Measurements from ENCODE around the gene ANKRD34A. TPM values are rescaled to one million over a fixed set of nuclear protein-coding genes. Genes with fewer than 3 reads are reported as not detected.

ANKRD34A gene
- polyA plus RNA-seq, 1 donor from 2014 or later, result 1.7 TPM

DNA sequence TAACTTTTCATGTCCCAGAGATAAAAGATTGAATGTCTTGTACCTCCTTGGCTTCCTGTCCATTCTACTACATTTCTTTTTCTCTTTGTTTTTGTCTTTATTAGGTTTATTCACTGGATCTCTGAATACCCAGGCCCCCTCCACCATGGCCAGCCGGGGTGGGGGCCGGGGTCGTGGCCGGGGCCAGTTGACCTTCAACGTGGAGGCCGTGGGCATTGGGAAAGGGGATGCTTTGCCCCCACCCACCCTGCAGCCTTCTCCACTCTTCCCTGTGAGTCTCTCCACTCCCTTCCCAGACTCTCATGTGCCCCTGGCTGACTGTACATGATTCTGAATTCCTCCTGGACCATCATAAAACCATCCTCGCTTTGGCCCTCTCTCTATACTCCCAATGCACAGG, 10.3 kb upstream of the ANKRD34A start:
- H3K4me3 ChIP-seq (ENCODE audit: low read length), result no peak overlapping the region
- TF ChIP-seq MXI1 (conservative IDR thresholded peaks at IDR 0.05; ENCODE audit: poor library complexity, severe bottlenecking), result no peak
- no peak for TF ChIP-seq EP300 (conservative IDR thresholded peaks at IDR 0.05; ENCODE audit: poor library complexity, severe bottlenecking)
- TF ChIP-seq RAD21 (conservative IDR thresholded peaks at IDR 0.05), result no peak
- no peak for TF ChIP-seq TAF1 (IDR thresholded peaks at IDR 0.05; ENCODE audit: low read depth)
- TF ChIP-seq SMC3 (conservative IDR thresholded peaks at IDR 0.05; ENCODE audit: poor library complexity), result no peak
- TF ChIP-seq, protein P1, sequence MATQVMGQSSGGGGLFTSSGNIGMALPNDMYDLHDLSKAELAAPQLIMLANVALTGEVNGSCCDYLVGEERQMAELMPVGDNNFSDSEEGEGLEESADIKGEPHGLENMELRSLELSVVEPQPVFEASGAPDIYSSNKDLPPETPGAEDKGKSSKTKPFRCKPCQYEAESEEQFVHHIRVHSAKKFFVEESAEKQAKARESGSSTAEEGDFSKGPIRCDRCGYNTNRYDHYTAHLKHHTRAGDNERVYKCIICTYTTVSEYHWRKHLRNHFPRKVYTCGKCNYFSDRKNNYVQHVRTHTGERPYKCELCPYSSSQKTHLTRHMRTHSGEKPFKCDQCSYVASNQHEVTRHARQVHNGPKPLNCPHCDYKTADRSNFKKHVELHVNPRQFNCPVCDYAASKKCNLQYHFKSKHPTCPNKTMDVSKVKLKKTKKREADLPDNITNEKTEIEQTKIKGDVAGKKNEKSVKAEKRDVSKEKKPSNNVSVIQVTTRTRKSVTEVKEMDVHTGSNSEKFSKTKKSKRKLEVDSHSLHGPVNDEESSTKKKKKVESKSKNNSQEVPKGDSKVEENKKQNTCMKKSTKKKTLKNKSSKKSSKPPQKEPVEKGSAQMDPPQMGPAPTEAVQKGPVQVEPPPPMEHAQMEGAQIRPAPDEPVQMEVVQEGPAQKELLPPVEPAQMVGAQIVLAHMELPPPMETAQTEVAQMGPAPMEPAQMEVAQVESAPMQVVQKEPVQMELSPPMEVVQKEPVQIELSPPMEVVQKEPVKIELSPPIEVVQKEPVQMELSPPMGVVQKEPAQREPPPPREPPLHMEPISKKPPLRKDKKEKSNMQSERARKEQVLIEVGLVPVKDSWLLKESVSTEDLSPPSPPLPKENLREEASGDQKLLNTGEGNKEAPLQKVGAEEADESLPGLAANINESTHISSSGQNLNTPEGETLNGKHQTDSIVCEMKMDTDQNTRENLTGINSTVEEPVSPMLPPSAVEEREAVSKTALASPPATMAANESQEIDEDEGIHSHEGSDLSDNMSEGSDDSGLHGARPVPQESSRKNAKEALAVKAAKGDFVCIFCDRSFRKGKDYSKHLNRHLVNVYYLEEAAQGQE (IDR thresholded peaks at IDR 0.05; ENCODE audit: borderline replicate concordance), result no peak
- no peak for TF ChIP-seq EZH2 (IDR thresholded peaks at IDR 0.05; ENCODE audit: borderline replicate concordance, insufficient read depth, low read length, poor library complexity, severe bottlenecking)
- no peak for TF ChIP-seq POLR2AphosphoS5 (IDR thresholded peaks at IDR 0.05)
- TF ChIP-seq, protein P2, sequence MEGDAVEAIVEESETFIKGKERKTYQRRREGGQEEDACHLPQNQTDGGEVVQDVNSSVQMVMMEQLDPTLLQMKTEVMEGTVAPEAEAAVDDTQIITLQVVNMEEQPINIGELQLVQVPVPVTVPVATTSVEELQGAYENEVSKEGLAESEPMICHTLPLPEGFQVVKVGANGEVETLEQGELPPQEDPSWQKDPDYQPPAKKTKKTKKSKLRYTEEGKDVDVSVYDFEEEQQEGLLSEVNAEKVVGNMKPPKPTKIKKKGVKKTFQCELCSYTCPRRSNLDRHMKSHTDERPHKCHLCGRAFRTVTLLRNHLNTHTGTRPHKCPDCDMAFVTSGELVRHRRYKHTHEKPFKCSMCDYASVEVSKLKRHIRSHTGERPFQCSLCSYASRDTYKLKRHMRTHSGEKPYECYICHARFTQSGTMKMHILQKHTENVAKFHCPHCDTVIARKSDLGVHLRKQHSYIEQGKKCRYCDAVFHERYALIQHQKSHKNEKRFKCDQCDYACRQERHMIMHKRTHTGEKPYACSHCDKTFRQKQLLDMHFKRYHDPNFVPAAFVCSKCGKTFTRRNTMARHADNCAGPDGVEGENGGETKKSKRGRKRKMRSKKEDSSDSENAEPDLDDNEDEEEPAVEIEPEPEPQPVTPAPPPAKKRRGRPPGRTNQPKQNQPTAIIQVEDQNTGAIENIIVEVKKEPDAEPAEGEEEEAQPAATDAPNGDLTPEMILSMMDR (IDR thresholded peaks at IDR 0.05; ENCODE audit: poor library complexity, severe bottlenecking), result no peak
- no peaks in the 10 kb centered on the region for H3K79me2 ChIP-seq (replicated peaks; ENCODE audit: insufficient read depth, low read length)
- no peaks in the 10 kb centered on the region for H4K20me1 ChIP-seq (ENCODE audit: insufficient read depth)
- no peak overlapping the region for H2AFZ ChIP-seq (ENCODE audit: low read depth, low read length)
- H3K9me3 ChIP-seq (ENCODE audit: low read length), result no peaks in the 10 kb centered on the region
- no peaks in the 10 kb centered on the region for H3K27me3 ChIP-seq (ENCODE audit: insufficient read depth, low read depth, low read length)
- no peaks in the 10 kb centered on the region for H3F3A ChIP-seq (ENCODE audit: insufficient read depth, low read length, poor library complexity, severe bottlenecking)
- H3K27ac ChIP-seq (ENCODE audit: low read length), result no peak overlapping the region
- H3K4me2 ChIP-seq (ENCODE audit: low read length), result no peak overlapping the region
- H3K9me2 ChIP-seq (ENCODE audit: insufficient read depth, low read length), result no peaks in the 10 kb centered on the region
- H3K9ac ChIP-seq (ENCODE audit: low read length), result no peak overlapping the region
- H3K36me3 ChIP-seq (ENCODE audit: insufficient read depth, low read length), result no peaks in the 10 kb centered on the region

DNA sequence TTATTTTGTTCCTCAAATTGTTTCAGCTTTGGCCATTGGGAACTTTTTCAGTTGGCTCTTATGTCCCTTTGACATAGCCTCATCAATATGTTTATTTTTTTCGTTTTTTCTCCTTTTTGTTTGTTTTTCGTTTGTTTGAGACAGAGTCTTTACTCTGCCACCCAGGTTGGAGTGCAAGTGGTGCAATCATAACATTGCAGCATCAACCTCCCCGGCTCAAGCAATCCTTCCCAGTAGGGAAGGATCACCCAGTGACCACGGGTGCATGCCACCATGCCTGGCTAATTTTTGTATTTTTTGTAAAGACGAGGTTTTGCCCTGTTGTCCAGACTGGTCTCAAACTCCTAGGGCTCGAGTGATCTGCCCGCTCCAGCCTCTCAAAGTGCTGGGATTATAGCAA, 8.2 kb upstream of the ANKRD34A start:
- Histone ChIP-seq H3K36me3 (ENCODE audit: insufficient read depth, low read length) (no peaks in the 10 kb centered on the region), H3K27me3 (ENCODE audit: insufficient read depth, low read depth, low read length) (no peaks in the 10 kb centered on the region), H4K20me1 (ENCODE audit: insufficient read depth) (no peaks in the 10 kb centered on the region), H3K4me3 (ENCODE audit: low read length) (no peak overlapping the region), H3F3A (ENCODE audit: insufficient read depth, low read length, poor library complexity, severe bottlenecking) (no peaks in the 10 kb centered on the region), H3K9ac (ENCODE audit: low read length) (no peak overlapping the region), H3K79me2 (replicated peaks; ENCODE audit: insufficient read depth, low read length) (no peaks in the 10 kb centered on the region), H3K27ac (ENCODE audit: low read length) (no peak overlapping the region), H3K9me2 (ENCODE audit: insufficient read depth, low read length) (no peaks in the 10 kb centered on the region), H3K4me2 (ENCODE audit: low read length) (no peak overlapping the region), H2AFZ (ENCODE audit: low read depth, low read length) (no peak overlapping the region), H3K9me3 (ENCODE audit: low read length) (no peaks in the 10 kb centered on the region)
- TF ChIP-seq EZH2 (IDR thresholded peaks at IDR 0.05; ENCODE audit: borderline replicate concordance, insufficient read depth, low read length, poor library complexity, severe bottlenecking) (no peak), POLR2AphosphoS5 (IDR thresholded peaks at IDR 0.05) (no peak), TAF1 (IDR thresholded peaks at IDR 0.05; ENCODE audit: low read depth) (no peak), RAD21 (conservative IDR thresholded peaks at IDR 0.05) (no peak), MXI1 (conservative IDR thresholded peaks at IDR 0.05; ENCODE audit: poor library complexity, severe bottlenecking) (no peak), SMC3 (conservative IDR thresholded peaks at IDR 0.05; ENCODE audit: poor library complexity) (no peak), EP300 (conservative IDR thresholded peaks at IDR 0.05; ENCODE audit: poor library complexity, severe bottlenecking) (no peak)
- TF ChIP-seq, protein P2 (IDR thresholded peaks at IDR 0.05; ENCODE audit: poor library complexity, severe bottlenecking), result no peak
- TF ChIP-seq, protein P1 (IDR thresholded peaks at IDR 0.05; ENCODE audit: borderline replicate concordance), result no peak

Data from neural cell (in vitro differentiated cells).